Kidney (tissue), 14 donors: ENCODE results near the gene TRPC3. TPM values are rescaled to one million over a fixed set of nuclear protein-coding genes. Genes with fewer than 3 reads are reported as not detected.

Experiments
- DNase-seq, 5 donors: peaks; one replicate each; pipeline ENCODE4 v3.0.0-alpha.2; 2013 to 2020
- FAIRE-seq: peaks from 2 replicates; lab custom pipeline; 2012; peaks lifted over from hg19 to GRCh38; lab: Jason Lieb, UNC
- H3K27ac ChIP-seq, 2 donors: one replicate each; pipeline ENCODE4 v1.7.0; 2013; ENCODE audit warnings: low read depth in 2 of 2, low read length in 2 of 2, inconsistent platforms in 1 of 2
- H3K27me3 ChIP-seq: one replicate; pipeline ENCODE4 v1.7.1; 2013; ENCODE audit warnings: low read length, inconsistent platforms; ENCODE audit not compliant: control insufficient read depth, insufficient read depth
- H3K36me3 ChIP-seq, 3 donors: one replicate each; pipeline versions ENCODE4 v1.7.0 to v1.7.1; 2013; ENCODE audit warnings: low read length in 3 of 3, control low read depth in 1 of 3, inconsistent platforms in 1 of 3; ENCODE audit not compliant: insufficient read depth in 3 of 3, control insufficient read depth in 2 of 3
- H3K4me1 ChIP-seq, 3 donors: one replicate each; pipeline versions ENCODE4 v1.7.0 to v1.7.1; 2013; ENCODE audit warnings: low read length in 3 of 3, inconsistent platforms in 1 of 3, low read depth in 1 of 3; ENCODE audit not compliant: control insufficient read depth in 2 of 3, insufficient read depth in 2 of 3
- H3K4me3 ChIP-seq, 3 donors: one replicate each; pipeline versions ENCODE4 v1.7.0 to v1.8.1; 2013; ENCODE audit warnings: low read length in 3 of 3, control low read depth in 1 of 3, inconsistent platforms in 1 of 3
- H3K9ac ChIP-seq, 3 donors: one replicate each; pipeline versions ENCODE4 v1.7.0 to v1.7.1; 2013; ENCODE audit warnings: low read length in 3 of 3, control low read depth in 1 of 3, inconsistent platforms in 1 of 3
- H3K9me3 ChIP-seq, 3 donors: one replicate each; pipeline versions ENCODE4 v1.7.0 to v1.7.1; 2013; ENCODE audit warnings: low read length in 3 of 3, control low read depth in 1 of 3, inconsistent platforms in 1 of 3; ENCODE audit not compliant: control insufficient read depth in 2 of 3, insufficient read depth in 1 of 3
- CTCF ChIP-seq: IDR thresholded peaks from 3 replicates; pipeline ENCODE4 v1.5.1; 2012; ENCODE audit warnings: mild to moderate bottlenecking, moderate library complexity, borderline replicate concordance; ENCODE audit not compliant: insufficient read depth; ENCODE audit errors: extremely low read depth
- intact Hi-C: fragments of 100-400 bp; cut with DNase I; formaldehyde crosslinking; loops from one replicate; pipeline ENCODE4 v1.11.1; 2022
- polyA plus RNA-seq: library from polyadenylated mRNA; stranded (reverse); fragments of 350-450 nt; fragmentation: Illumina TruSeq; extraction: RNeasy Lipid Tissue Mini Kit (QIAGEN cat#74804); gene quantifications from one replicate; pipeline ENCODE4 v1.2.3, GENCODE V29; 2014; ENCODE audit warnings: low read depth, low replicate concordance; ENCODE audit not compliant: insufficient read depth
- total RNA-seq: library from RNA; stranded (reverse); fragmentation: NEBNext Ultra II Directional; extraction: Animal tissue kit (Norgen Biotek cat#: 25700); gene quantifications from one replicate; pipeline ENCODE4 v1.2.1, GENCODE V29; 2021
- donor health status: control.
- donor health status: control.
- donor health status: control.
- donor health status: control.
- donor health status: control.
- donor health status: DM: yes; HTN: yes; CAD: no.
- donor health status: Normal renal cell carcinoma (clear cell type).

The TRPC3 gene
- total and polyA plus RNA-seq, 2 donors from 2014 or later: 0.17 to 0.44 TPM

GRCh38 chr4:121846662-121847061, 105.2 kb downstream of the TRPC3 start:
- TF ChIP-seq CTCF: no peak
- Histone ChIP-seq H3K27ac (no peak overlapping the region), H3K9me3 (no peaks in the 10 kb centered on the region), H3K9ac (no peak overlapping the region), H3K36me3 (peaks cover 3 to 7% (median 4%) of the 10 kb centered on the region in 3 donors), H3K4me3 (no peak overlapping the region), H3K4me1 (no peaks in the 10 kb centered on the region), H3K27me3 (no peaks in the 10 kb centered on the region)
- intact Hi-C loops: no loop called here
- DNase-seq (no peak), FAIRE-seq (no peak)

- TF ChIP-seq CTCF: no peak
- FAIRE-seq: no peak
- H3K9ac ChIP-seq: no peak overlapping the region
- H3K4me1 ChIP-seq: no peaks in the 10 kb centered on the region
- H3K4me3 ChIP-seq: no peak overlapping the region
- H3K27me3 ChIP-seq: no peaks in the 10 kb centered on the region
- no peaks in the 10 kb centered on the region for H3K9me3 ChIP-seq
- DNase-seq: no peak
- no peak overlapping the region for H3K27ac ChIP-seq
- intact Hi-C loops: no loop called here
- peaks cover 3 to 7% (median 4%) of the 10 kb centered on the region in 3 donors for H3K36me3 ChIP-seq
These were observed 109.0 kb downstream of the TRPC3 start for GRCh38 chr4:121842862-121843261.

GRCh38 chr4:121838136-121838535, 113.7 kb downstream of the TRPC3 start:
- no peak for DNase-seq
- no peak for TF ChIP-seq CTCF
- Histone ChIP-seq H3K27ac (no peak overlapping the region), H3K4me1 (no peaks in the 10 kb centered on the region), H3K27me3 (no peaks in the 10 kb centered on the region), H3K9ac (no peak overlapping the region), H3K4me3 (no peak overlapping the region), H3K9me3 (no peaks in the 10 kb centered on the region), H3K36me3 (peaks cover 0 to 2% (median 0%) of the 10 kb centered on the region in 3 donors)
- peak; percentile 64 for FAIRE-seq
- intact Hi-C loops: no loop called here

GRCh38 chr4:121829511-121829910, 122.3 kb downstream of the TRPC3 start:
- intact Hi-C loops: no loop called here
- Histone ChIP-seq H3K4me1 (no peaks in the 10 kb centered on the region), H3K36me3 (peaks cover 0 to 5% (median 2%) of the 10 kb centered on the region in 3 donors), H3K4me3 (no peak overlapping the region), H3K9me3 (no peaks in the 10 kb centered on the region), H3K9ac (no peak overlapping the region), H3K27me3 (no peaks in the 10 kb centered on the region), H3K27ac (no peak overlapping the region)
- no peak for TF ChIP-seq CTCF
- FAIRE-seq (no peak), DNase-seq (no peak)
